Hematopoietic multipotent progenitor cell treated with erythropoietin and hydrocortisone succinate and interleukin-3 and kit ligand, for 8 days (in vitro differentiated cells): ENCODE data around the gene CCDC78.
"Not testable (repeated sequence)": the region's sequence is repeated elsewhere in the genome, so short reads cannot be mapped to it uniquely, and the experiment has no call there.

ENCODE experiments used
- DNase-seq: peaks from one replicate; pipeline ENCODE4 v3.0.0-alpha.2; 2015

Gene CCDC78

GRCh38 chr16:760545-761343, 34.5 kb upstream of the CCDC78 start, which contains the start of gene MSLN:
MSLN (plus strand) TSS chr16:760734; CDS start chr16:762681, 1,947 bp downstream.
- no peak for DNase-seq

GRCh38 chr16:760065-760464, 33.8 kb upstream of the CCDC78 start:
- DNase-seq, result no peak

GRCh38 chr16:759110-759910, 33.1 kb upstream of the CCDC78 start:
- no peak for DNase-seq

- no peak for DNase-seq
These were observed 30.2 kb upstream of the CCDC78 start for GRCh38 chr16:756428-756827.

- no peak for DNase-seq
These were observed 28.4 kb upstream of the CCDC78 start for GRCh38 chr16:754656-755055.

GRCh38 chr16:754121-754607, 27.9 kb upstream of the CCDC78 start:
- not testable (repeated sequence) for DNase-seq

GRCh38 chr16:752007-752312, 25.7 kb upstream of the CCDC78 start:
- DNase-seq, result no peak

- DNase-seq, result no peak
These were observed 25.1 kb upstream of the CCDC78 start for GRCh38 chr16:751152-752006.

GRCh38 chr16:750485-750884, 24.2 kb upstream of the CCDC78 start:
- DNase-seq, result no peak

GRCh38 chr16:749010-749409, 22.8 kb upstream of the CCDC78 start:
- DNase-seq, result no peak

- no peak for DNase-seq
These were observed 21.9 kb upstream of the CCDC78 start for GRCh38 chr16:747978-748746.

GRCh38 chr16:746637-747036, 20.4 kb upstream of the CCDC78 start:
- no peak for DNase-seq

- no peak for DNase-seq
These were observed 19.5 kb upstream of the CCDC78 start for GRCh38 chr16:745739-746138.

- DNase-seq, result no peak
These were observed 17.7 kb upstream of the CCDC78 start for GRCh38 chr16:743794-744500.

- DNase-seq, result peak; percentile 59
These were observed 16.7 kb upstream of the CCDC78 start for GRCh38 chr16:742894-743293.

GRCh38 chr16:741986-742629, 15.9 kb upstream of the CCDC78 start:
- no peak for DNase-seq

- DNase-seq, result peak; percentile 86
These were observed 14.7 kb upstream of the CCDC78 start, which contains the start of gene CIAO3 for GRCh38 chr16:740764-741505. CIAO3 (minus strand) TSS chr16:740997; CDS start chr16:740985, 12 bp downstream.

- no peak for DNase-seq
These were observed 14.2 kb upstream of the CCDC78 start for GRCh38 chr16:740459-740763.

- no peak for DNase-seq
These were observed 13.6 kb upstream of the CCDC78 start for GRCh38 chr16:739560-740458.
